ENCODE measurements around the gene SFMBT2.
A peak's percentile ranks its signal among the peaks of the same experiment; 100 is the strongest.

Gene SFMBT2

DNA sequence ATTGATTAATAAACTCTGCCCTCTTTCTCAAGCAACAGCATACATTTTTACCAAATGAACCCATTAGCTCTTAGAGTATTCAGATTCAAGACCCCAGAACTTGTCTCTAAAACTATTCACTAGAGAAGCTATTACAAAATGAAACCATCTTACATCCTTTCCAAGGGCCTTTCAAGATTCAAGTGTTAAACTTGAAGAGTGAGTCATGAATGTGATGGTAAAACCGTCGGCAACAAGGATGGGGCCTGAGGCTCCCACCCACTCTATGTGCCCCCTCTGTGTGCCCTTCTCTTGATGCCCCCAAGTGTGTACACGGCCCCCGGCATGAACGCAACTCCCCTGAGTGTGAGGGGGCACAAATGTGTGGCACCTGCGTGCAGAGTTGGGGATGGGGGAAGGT lies 46.4 kb downstream of the SFMBT2 start:
- DNase-seq (ENCODE audit: low read depth): no peak

- DNase-seq (ENCODE audit: low read depth): no peak
Observed at GRCh38 chr10:7363700-7364099, 47.1 kb downstream of the SFMBT2 start.

GRCh38 chr10:7362471-7362870 lies 48.4 kb downstream of the SFMBT2 start:
- no peak for DNase-seq (ENCODE audit: low read depth)

DNA sequence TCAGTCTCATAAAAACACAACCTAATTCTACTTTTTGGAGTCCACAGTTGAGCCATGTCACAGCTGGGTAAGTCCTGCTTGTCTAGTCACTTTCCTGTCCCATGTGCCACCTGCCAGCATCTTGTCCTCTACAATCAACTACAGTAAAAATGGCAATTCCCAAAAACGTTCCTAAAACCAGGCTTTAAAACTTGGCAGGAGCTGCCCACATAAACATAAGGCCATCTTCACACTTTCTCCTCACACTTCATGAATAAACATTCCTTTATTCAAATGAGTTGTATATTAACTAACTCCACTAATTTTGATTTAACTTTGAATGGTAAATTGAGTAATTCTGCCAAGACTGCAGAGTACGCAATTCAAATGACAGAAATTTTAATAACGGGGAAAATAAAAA lies 49.5 kb downstream of the SFMBT2 start:
- DNase-seq (ENCODE audit: low read depth): no peak

- no peak for DNase-seq (ENCODE audit: low read depth)
Observed at GRCh38 chr10:7359954-7360353, 50.9 kb downstream of the SFMBT2 start.

DNA sequence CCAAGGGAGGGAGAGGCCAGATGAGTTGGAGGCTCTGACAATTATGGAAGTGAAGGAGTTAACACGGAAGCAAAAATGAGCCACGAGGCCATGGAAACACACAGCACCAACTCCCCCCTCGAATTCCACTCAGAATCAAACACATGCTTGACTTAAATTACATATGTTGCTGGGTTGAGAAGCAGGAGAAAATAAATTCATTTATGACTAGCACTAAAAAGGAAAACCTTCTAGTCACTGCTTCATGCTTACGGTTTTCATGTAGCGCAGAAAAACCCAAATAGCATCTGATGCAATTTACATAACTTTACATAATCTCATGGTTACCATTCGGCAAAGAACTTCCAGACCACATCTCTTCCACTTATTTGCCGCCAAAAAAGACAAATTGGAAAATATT lies 51.5 kb downstream of the SFMBT2 start:
- DNase-seq (ENCODE audit: low read depth): no peak

DNA sequence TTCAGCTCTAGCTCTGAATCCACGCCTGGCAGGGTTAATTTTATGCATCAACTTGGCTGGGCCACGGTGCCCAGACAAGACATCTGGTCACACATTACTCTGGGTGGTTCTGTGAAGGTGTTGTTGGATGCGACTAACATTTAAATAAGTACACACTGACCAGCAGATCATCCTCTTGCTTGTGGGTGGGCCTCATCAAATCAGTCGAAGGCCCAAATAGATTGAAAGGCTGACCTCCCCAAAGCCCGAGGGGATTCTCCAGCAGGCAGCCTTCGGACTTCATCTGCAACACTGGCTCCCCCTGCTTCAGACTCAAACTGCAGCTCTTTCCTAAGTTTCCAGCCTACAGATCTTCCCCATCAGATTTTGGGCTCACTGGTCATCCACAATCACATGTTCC lies 53.6 kb downstream of the SFMBT2 start:
- DNase-seq (ENCODE audit: low read depth): no peak

GRCh38 chr10:7354330-7355047 lies 56.3 kb downstream of the SFMBT2 start:
- peak; percentile 8 for DNase-seq (ENCODE audit: low read depth)

GRCh38 chr10:7351894-7352293 lies 58.9 kb downstream of the SFMBT2 start:
- no peak for DNase-seq (ENCODE audit: low read depth)

GRCh38 chr10:7350541-7351195 lies 60.2 kb downstream of the SFMBT2 start:
- no peak for DNase-seq (ENCODE audit: low read depth)

- DNase-seq (ENCODE audit: low read depth): no peak
Observed at GRCh38 chr10:7345717-7346116, 65.1 kb downstream of the SFMBT2 start.

DNA sequence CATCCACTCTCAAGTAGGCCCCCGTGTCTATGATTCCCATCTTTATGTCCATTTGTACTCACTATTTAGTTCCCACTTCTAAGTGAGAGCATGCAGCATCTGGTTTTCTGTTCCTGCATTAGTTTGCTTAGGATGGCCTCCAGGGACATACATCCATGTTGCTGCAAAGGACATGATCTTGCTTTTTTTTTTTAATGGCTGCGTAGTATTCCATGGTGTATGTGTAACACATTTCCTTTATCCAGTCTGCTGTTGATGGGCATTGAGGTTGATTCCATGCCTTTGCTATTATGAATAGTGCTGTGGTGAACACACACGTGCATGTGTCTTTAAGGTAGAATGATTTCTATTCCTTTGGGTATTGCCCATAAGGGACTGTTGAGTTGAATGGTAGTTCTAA lies 67.8 kb downstream of the SFMBT2 start:
- no peak for DNase-seq (ENCODE audit: low read depth)

DNA sequence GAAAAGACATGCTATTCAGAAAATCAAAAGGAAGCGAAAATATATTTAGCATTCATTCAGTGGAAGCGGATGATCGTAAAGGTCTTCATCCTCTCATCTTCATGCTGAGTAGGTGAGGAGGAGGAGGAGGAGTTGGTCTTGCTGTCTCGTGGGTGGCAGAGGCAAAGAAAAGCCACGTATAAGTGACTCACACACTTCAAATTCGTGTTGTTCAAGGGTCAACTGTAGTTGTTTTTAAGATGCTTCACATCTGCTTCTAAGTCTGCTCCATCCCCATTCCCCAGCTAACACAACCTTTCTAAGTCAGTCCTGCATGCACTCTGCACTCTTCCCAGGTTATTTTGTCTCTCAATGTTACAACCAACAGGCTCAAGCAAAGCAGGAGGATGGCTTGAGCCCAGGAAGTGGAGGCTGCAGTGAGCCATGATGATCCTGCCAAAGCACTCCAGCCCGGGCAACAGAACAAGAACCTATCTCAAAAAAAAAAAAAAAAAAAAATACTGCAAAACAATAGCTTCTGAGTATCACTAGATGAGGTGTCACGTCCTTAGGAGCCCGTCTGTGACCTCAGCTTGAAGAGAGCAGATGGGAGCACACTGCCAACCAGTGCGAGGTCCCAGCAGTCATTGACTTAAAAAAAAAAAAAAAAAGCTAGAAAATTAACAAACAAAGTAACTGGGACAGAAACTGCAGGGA lies 70.5 kb downstream of the SFMBT2 start:
- DNase-seq (ENCODE audit: low read depth): no peak

DNA sequence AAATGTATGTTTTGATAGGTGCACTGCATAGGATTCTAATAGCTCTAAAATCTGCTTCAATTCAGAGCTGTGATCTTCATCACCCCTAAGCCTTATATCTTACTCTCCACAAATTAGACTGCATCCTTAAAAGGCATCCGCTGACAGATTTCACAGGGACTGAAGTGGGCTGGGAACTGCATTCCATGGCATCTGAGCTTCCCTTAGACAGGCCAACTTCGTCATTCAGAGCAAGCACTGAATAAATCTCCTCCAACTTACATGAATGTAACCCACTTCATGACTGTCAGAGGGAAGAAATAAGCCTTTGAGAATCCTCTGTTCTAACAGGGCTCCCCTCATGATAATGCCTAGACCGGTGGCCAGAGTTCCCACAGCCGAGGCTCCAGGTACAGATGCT lies 71.3 kb downstream of the SFMBT2 start:
- no peak for DNase-seq (ENCODE audit: low read depth)

DNA sequence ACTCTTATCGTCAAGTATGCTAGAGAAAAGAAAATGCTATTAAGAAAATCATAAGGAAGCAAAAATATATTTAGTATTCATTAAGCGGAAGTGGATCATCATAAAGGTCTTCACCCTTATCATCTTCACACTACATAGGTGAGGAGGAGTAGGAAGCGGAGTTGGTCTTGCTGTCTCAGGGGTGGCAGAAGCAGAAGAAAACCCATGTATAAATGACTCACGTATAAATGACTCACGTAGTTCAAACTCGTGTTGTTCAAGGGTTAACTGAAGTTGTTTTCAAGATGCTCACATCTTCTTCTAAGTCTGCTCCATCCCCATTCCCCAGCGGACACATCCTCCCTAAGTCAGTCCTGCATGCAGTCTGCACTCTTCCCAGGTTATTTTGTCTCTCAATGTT lies 72.4 kb downstream of the SFMBT2 start:
- no peak for DNase-seq (ENCODE audit: low read depth)

DNA sequence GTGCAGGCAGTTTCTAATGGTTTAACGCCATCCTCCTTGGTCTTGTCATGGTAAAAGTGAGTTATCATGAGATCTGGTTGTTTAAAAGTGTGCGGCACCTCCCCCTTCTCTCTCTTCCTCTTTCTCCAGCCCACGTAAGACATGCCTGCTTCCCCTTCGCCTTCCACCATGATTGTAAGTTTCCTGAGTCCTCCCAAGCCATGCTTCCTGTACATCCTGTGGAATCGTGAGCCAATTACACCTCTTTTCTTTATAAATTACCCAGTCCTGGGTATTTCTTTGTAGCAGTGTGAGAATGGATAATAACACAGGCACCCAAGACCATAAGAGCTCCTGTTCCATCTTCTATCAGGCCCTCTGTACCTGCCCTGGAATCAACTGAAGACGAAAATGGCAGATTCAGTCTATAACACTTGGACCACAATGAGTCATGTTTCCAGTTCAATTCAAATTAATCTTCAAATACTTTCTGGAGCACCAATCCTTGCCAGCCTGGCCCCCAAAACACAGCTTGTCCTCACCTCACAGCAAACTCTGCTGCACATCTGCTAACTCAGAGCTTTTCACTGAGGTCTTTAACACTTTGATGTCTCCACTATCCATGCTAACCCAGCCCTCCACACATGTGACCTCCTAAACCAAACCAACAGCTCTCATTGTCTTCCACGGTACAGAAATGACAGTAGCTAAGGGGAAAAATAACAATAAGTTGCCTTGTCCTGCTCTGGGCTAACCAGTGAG lies 73.2 kb downstream of the SFMBT2 start:
- no peak for DNase-seq (ENCODE audit: low read depth)

GRCh38 chr10:7335977-7336376 lies 74.9 kb downstream of the SFMBT2 start:
- no peak for DNase-seq (ENCODE audit: low read depth)

GRCh38 chr10:7334642-7334964 lies 76.2 kb downstream of the SFMBT2 start:
- DNase-seq (ENCODE audit: low read depth): no peak

GRCh38 chr10:7333961-7334641 lies 76.7 kb downstream of the SFMBT2 start:
- no peak for DNase-seq (ENCODE audit: low read depth)

- no peak for DNase-seq (ENCODE audit: low read depth)
Observed at GRCh38 chr10:7329219-7329618, 81.6 kb downstream of the SFMBT2 start.

DNA sequence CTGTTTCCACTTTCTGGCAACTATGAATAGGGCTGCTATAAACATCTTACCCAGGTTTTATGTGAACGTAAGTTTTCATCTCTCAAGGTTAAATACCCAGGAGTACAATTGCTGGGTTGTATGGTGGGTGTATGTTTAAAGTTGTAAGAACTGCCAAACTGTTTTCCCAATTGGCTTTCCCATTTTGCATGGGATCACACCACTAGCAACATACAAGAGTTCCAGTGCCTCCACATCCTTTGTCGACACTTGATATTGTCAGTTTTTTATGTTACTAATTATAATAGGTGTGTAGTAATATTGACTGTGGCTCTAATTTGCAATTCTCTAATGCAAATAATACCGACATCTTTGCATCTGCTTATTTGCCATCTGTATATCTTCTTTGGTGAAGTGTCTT lies 82.9 kb downstream of the SFMBT2 start:
- DNase-seq (ENCODE audit: low read depth): no peak

DNA sequence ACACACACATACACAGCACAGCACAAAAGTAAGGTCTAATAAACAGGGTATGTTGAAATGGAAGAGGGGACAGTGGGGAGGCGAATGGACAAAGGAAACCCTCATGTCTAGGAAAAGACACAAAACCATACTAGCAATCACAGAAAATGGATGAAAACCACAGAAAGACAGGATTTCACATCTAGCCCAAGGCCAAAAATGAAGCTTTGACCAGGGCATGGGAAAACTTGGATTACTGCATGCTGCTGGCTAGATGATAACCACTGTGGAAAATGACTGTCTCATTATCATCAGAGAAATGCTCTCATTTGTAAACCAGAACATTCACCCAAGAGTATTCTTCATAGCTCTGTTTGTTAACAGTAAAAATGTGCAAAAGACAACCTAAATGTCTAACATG lies 88.2 kb downstream of the SFMBT2 start:
- DNase-seq (ENCODE audit: low read depth): no peak
